ENCODE measurements around the gene SLC43A2.

- TF ChIP-seq CTCF (IDR thresholded peaks at IDR 0.05) (no peak), POLR2A (IDR thresholded peaks at IDR 0.05) (no peak)
Measured at GRCh38 chr17:1627982-1628855, at the start of gene SLC43A2.

All from right lobe of liver (tissue), 4 donors.